GM18861 (cell line): Measurements from ENCODE around the gene ARHGAP31.
A peak's percentile ranks its signal among the peaks of the same experiment; 100 is the strongest.

ENCODE experiments used
- ATAC-seq: cut with Tn5 transposase; IDR thresholded peaks from one replicate; pipeline ENCODE4 v1.9.1; 2021; ENCODE audit not compliant: unreplicated experiment

The ARHGAP31 gene

GRCh38 chr3:119375106-119375505 lies 80.9 kb downstream of the ARHGAP31 start:
- ATAC-seq: no peak

GRCh38 chr3:119375510-119375909 lies 81.3 kb downstream of the ARHGAP31 start:
- ATAC-seq: no peak

- no peak for ATAC-seq
Measured at GRCh38 chr3:119376758-119377157, 82.6 kb downstream of the ARHGAP31 start.

GRCh38 chr3:119378259-119378803 lies 84.1 kb downstream of the ARHGAP31 start:
- ATAC-seq: no peak

- ATAC-seq: no peak
Measured at GRCh38 chr3:119380697-119381096, 86.5 kb downstream of the ARHGAP31 start.

GRCh38 chr3:119382134-119382533 lies 88.0 kb downstream of the ARHGAP31 start:
- no peak for ATAC-seq

GRCh38 chr3:119388577-119388976 lies 94.4 kb downstream of the ARHGAP31 start:
- no peak for ATAC-seq

GRCh38 chr3:119395923-119396358 lies 101.8 kb downstream of the ARHGAP31 start:
- peak; percentile 42 for ATAC-seq

GRCh38 chr3:119396870-119397269 lies 102.7 kb downstream of the ARHGAP31 start:
- ATAC-seq: no peak

GRCh38 chr3:119400466-119400865 lies 106.3 kb downstream of the ARHGAP31 start:
- ATAC-seq: no peak

- peak; percentile 38 for ATAC-seq
Measured at GRCh38 chr3:119401069-119401468, 106.9 kb downstream of the ARHGAP31 start.

- peak; percentile 40 for ATAC-seq
Measured at GRCh38 chr3:119401503-119402440, 107.6 kb downstream of the ARHGAP31 start.

- no peak for ATAC-seq
Measured at GRCh38 chr3:119402791-119403190, 108.6 kb downstream of the ARHGAP31 start.

- ATAC-seq: no peak
Measured at GRCh38 chr3:119403201-119403600, 109.0 kb downstream of the ARHGAP31 start.

- no peak for ATAC-seq
Measured at GRCh38 chr3:119405315-119405714, 111.1 kb downstream of the ARHGAP31 start.

- no peak for ATAC-seq
Measured at GRCh38 chr3:119408243-119408950, 114.2 kb downstream of the ARHGAP31 start.

GRCh38 chr3:119409844-119410243 lies 115.7 kb downstream of the ARHGAP31 start:
- no peak for ATAC-seq

GRCh38 chr3:119413603-119414280 lies 119.6 kb downstream of the ARHGAP31 start:
- no peak for ATAC-seq

- no peak for ATAC-seq
Measured at GRCh38 chr3:119416873-119417272, 122.7 kb downstream of the ARHGAP31 start.

GRCh38 chr3:119417771-119418512 lies 123.8 kb downstream of the ARHGAP31 start:
- ATAC-seq: no peak
